ENCODE measurements around the gene NR3C2. TPM values are rescaled to one million over a fixed set of nuclear protein-coding genes. Genes with fewer than 3 reads are reported as not detected.

NR3C2 gene
- total RNA-seq, 1 donor from 2014 or later, result 2.7 TPM

DNA sequence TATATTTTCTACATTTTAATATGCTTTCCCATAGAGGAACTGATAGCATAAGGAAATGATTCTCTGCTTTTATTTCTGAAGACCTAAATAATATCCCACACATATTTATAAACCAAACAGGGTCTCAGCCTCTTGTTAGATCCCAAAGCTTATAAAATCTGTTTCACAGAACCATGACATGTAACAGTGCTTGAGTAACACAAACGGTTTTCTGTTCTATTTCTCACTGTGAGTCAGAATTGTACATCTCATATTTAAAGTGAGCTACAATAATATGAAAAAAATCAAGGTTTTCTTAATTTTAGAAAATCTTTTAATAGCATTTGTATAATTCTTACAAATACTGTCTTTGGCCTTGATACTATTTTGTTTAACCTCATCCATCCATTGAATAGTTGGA, 51.2 kb downstream of the NR3C2 start:
- TF ChIP-seq, protein P1, sequence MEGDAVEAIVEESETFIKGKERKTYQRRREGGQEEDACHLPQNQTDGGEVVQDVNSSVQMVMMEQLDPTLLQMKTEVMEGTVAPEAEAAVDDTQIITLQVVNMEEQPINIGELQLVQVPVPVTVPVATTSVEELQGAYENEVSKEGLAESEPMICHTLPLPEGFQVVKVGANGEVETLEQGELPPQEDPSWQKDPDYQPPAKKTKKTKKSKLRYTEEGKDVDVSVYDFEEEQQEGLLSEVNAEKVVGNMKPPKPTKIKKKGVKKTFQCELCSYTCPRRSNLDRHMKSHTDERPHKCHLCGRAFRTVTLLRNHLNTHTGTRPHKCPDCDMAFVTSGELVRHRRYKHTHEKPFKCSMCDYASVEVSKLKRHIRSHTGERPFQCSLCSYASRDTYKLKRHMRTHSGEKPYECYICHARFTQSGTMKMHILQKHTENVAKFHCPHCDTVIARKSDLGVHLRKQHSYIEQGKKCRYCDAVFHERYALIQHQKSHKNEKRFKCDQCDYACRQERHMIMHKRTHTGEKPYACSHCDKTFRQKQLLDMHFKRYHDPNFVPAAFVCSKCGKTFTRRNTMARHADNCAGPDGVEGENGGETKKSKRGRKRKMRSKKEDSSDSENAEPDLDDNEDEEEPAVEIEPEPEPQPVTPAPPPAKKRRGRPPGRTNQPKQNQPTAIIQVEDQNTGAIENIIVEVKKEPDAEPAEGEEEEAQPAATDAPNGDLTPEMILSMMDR (IDR thresholded peaks at IDR 0.05; ENCODE audit: unreplicated experiment), result no peak
- Mint-ChIP-seq H3K27ac (no peak overlapping the region), H3K27me3 (no peaks in the 10 kb centered on the region), H3K4me3 (ENCODE audit: low read depth) (no peak overlapping the region), H3K36me3 (ENCODE audit: insufficient read depth) (no peaks in the 10 kb centered on the region), H3K9me3 (ENCODE audit: low read depth) (no peaks in the 10 kb centered on the region), H3K4me1 (ENCODE audit: low read depth) (no peaks in the 10 kb centered on the region)
- DNase-seq (ENCODE audit: low spot score, unreplicated experiment), result no peak

DNA sequence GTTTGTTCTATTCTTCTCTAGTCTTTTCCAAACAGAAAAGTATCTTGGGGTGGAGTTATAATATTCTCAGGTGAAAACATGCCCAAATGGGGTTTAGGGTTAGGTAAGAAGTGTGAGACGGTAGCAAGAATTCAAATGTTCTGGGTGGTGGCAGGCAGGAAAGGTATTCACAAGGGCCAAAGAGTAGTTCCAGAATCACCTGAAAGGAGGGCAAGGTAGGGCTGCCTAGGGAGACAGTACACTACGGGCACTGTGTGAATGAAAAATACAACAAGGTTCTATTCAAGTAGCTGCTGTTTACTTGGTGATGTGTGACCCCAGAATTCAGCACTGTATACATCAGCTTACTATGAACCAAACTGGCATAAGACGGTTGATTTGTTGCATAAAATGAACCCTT, 51.9 kb downstream of the NR3C2 start:
- Mint-ChIP-seq H3K4me3 (ENCODE audit: low read depth) (no peak overlapping the region), H3K4me1 (ENCODE audit: low read depth) (no peaks in the 10 kb centered on the region), H3K27ac (no peak overlapping the region), H3K27me3 (no peaks in the 10 kb centered on the region), H3K36me3 (ENCODE audit: insufficient read depth) (no peaks in the 10 kb centered on the region), H3K9me3 (ENCODE audit: low read depth) (no peaks in the 10 kb centered on the region)
- TF ChIP-seq, protein P1 (IDR thresholded peaks at IDR 0.05; ENCODE audit: unreplicated experiment), result no peak
- DNase-seq (ENCODE audit: low spot score, unreplicated experiment), result no peak

DNA sequence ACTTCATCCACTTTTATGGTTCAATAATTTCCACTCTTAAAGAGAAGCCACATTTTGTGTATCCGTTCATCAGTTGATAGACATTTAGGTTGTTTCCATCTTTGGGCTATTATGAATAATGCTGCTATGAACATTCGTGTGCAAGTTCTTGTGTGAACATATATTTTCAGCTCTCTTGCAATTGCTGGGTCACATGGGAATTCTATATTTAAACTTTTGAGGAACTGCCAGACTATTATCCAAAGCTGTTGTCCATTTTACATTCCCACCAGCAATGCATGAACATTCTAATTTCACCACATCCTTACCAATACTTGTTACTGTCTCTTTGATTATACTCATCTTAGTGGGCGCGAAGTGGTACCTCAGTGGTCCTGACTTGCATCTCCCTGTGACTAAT, 61.9 kb downstream of the NR3C2 start:
- H3K27ac Mint-ChIP-seq, result no peak overlapping the region
- H3K4me3 Mint-ChIP-seq (ENCODE audit: low read depth), result no peak overlapping the region
- no peaks in the 10 kb centered on the region for H3K27me3 Mint-ChIP-seq
- TF ChIP-seq, protein P1 (IDR thresholded peaks at IDR 0.05; ENCODE audit: unreplicated experiment), result no peak
- DNase-seq (ENCODE audit: low spot score, unreplicated experiment), result no peak
- H3K4me1 Mint-ChIP-seq (ENCODE audit: low read depth), result no peaks in the 10 kb centered on the region
- H3K9me3 Mint-ChIP-seq (ENCODE audit: low read depth), result no peaks in the 10 kb centered on the region
- H3K36me3 Mint-ChIP-seq (ENCODE audit: insufficient read depth), result no peaks in the 10 kb centered on the region

DNA sequence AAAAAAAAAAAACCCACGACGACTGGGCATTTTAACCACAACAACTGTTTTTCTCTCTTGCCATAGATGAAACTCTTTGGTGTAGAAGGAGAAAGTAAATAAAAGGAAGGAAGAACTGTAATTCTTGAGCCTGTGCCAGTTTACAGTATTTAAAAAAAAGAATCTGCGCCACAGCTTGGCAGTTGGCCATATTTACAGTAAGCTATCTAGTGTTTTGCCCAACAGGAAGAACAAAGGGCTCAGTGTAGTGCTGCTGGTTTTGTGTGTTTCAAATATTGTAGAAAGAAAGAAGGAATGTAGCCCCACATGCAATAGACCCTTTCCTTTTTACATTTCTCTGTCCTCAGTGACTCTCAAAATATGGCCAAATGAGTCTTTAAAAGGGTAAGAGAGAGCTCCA, 66.1 kb downstream of the NR3C2 start:
- TF ChIP-seq, protein P1 (IDR thresholded peaks at IDR 0.05; ENCODE audit: unreplicated experiment), result no peak
- no peaks in the 10 kb centered on the region for H3K27me3 Mint-ChIP-seq
- DNase-seq (ENCODE audit: low spot score, unreplicated experiment), result no peak
- no peaks in the 10 kb centered on the region for H3K4me1 Mint-ChIP-seq (ENCODE audit: low read depth)
- H3K36me3 Mint-ChIP-seq (ENCODE audit: insufficient read depth), result no peaks in the 10 kb centered on the region
- no peak overlapping the region for H3K27ac Mint-ChIP-seq
- H3K9me3 Mint-ChIP-seq (ENCODE audit: low read depth), result no peaks in the 10 kb centered on the region
- no peak overlapping the region for H3K4me3 Mint-ChIP-seq (ENCODE audit: low read depth)

DNA sequence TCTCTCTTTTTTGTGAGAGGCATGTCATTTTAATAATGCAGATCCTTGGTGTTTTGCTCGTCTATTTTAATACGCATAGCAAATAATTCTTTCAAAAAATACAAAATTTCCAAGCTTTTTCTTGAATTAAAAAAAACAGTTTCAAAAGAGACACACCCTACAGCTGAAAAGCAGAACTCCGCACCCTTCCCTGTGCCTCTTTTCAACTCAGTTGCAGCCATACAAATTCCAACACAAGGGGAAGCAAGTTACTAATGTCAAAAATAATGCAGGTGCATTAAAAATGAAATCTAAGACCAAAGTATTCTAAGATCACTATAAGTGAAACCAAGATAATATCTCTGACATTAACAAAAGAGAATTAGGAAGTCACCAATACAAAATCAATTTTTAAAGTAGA, 66.6 kb downstream of the NR3C2 start:
- Mint-ChIP-seq H3K36me3 (ENCODE audit: insufficient read depth) (no peaks in the 10 kb centered on the region), H3K4me1 (ENCODE audit: low read depth) (no peaks in the 10 kb centered on the region), H3K27ac (no peak overlapping the region), H3K4me3 (ENCODE audit: low read depth) (no peak overlapping the region), H3K27me3 (no peaks in the 10 kb centered on the region), H3K9me3 (ENCODE audit: low read depth) (no peaks in the 10 kb centered on the region)
- TF ChIP-seq, protein P1 (IDR thresholded peaks at IDR 0.05; ENCODE audit: unreplicated experiment), result no peak
- no peak for DNase-seq (ENCODE audit: low spot score, unreplicated experiment)
